H9 (cell line): ENCODE data around the gene RPS14. TPM values are rescaled to one million over a fixed set of nuclear protein-coding genes. Genes with fewer than 3 reads are reported as not detected.

Source experiments
- DNase-seq: peaks from one replicate; pipeline ENCODE4 v3.0.0-alpha.2; 2017
- H2AFZ ChIP-seq: one replicate; pipeline ENCODE4 v1.6.1; 2013; ENCODE audit warnings: mild to moderate bottlenecking, low read length, control low read depth, moderate library complexity
- H2AK5ac ChIP-seq: 2 replicates; pipeline ENCODE4 v1.6.1; 2013; ENCODE audit warnings: low read length, control low read depth, mixed read lengths; ENCODE audit not compliant: insufficient read length
- H2BK120ac ChIP-seq: one replicate; pipeline ENCODE4 v1.6.1; 2013; ENCODE audit warnings: low read depth, mild to moderate bottlenecking, low read length, control low read depth, inconsistent platforms; ENCODE audit not compliant: poor library complexity, severe bottlenecking
- H2BK12ac ChIP-seq: 2 replicates; pipeline ENCODE4 v1.6.1; 2013; ENCODE audit warnings: low read length, control low read depth, mixed read lengths, low read depth; ENCODE audit not compliant: insufficient read length
- H2BK15ac ChIP-seq: 2 replicates; pipeline ENCODE4 v1.6.1; 2013; ENCODE audit warnings: low read depth, low read length, control low read depth
- H2BK20ac ChIP-seq: one replicate; pipeline ENCODE4 v1.6.1; 2013; ENCODE audit warnings: low read depth, mild to moderate bottlenecking, low read length, control low read depth, inconsistent platforms; ENCODE audit not compliant: poor library complexity, severe bottlenecking
- H2BK5ac ChIP-seq: 2 replicates; pipeline ENCODE4 v1.6.1; 2013; ENCODE audit warnings: low read length, control low read depth, mixed read lengths; ENCODE audit not compliant: insufficient read length
- H3K14ac ChIP-seq: 2 replicates; pipeline ENCODE4 v1.6.1; 2013; ENCODE audit warnings: low read length, control low read depth; ENCODE audit not compliant: insufficient read depth
- H3K18ac ChIP-seq: 2 replicates; pipeline ENCODE4 v1.6.1; 2013; ENCODE audit warnings: low read depth, mild to moderate bottlenecking, mixed read lengths, low read length, control low read depth; ENCODE audit not compliant: insufficient read length
- H3K23ac ChIP-seq: 2 replicates; pipeline ENCODE4 v1.6.1; 2013; ENCODE audit warnings: low read length, control low read depth, mixed read lengths, low read depth; ENCODE audit not compliant: insufficient read length
- H3K23me2 ChIP-seq: 2 replicates; pipeline ENCODE4 v1.6.1; 2013; ENCODE audit warnings: low read depth, mild to moderate bottlenecking, mixed read lengths, low read length, control low read depth; ENCODE audit not compliant: insufficient read length, poor library complexity, severe bottlenecking
- H3K27ac ChIP-seq: 2 replicates; pipeline ENCODE4 v1.5.1; 2013; ENCODE audit warnings: low read length, control low read depth, mixed read lengths, low read depth; ENCODE audit not compliant: insufficient read length
- H3K27me3 ChIP-seq: 2 replicates; pipeline ENCODE4 v1.6.1; 2013; ENCODE audit warnings: low read length, control low read depth, inconsistent platforms; ENCODE audit not compliant: insufficient read depth
- H3K4ac ChIP-seq: 2 replicates; pipeline ENCODE4 v1.6.1; 2013; ENCODE audit warnings: low read depth, mild to moderate bottlenecking, control low read depth, inconsistent platforms, low read length, moderate library complexity
- H3K4me1 ChIP-seq: 2 replicates; pipeline ENCODE4 v1.6.1; 2013; ENCODE audit warnings: low read length, control low read depth, inconsistent platforms; ENCODE audit not compliant: insufficient read depth
- H3K4me2 ChIP-seq: 2 replicates; pipeline ENCODE4 v1.6.1; 2013; ENCODE audit warnings: low read length, control low read depth, mixed read lengths; ENCODE audit not compliant: insufficient read length, insufficient read depth
- H3K56ac ChIP-seq: 2 replicates; pipeline ENCODE4 v1.6.1; 2013; ENCODE audit warnings: low read depth, mild to moderate bottlenecking, mixed read lengths, low read length, control low read depth; ENCODE audit not compliant: insufficient read length
- H3K79me1 ChIP-seq: 2 replicates; pipeline ENCODE4 v1.6.1; 2013; ENCODE audit warnings: low read depth, mild to moderate bottlenecking, moderate library complexity, low read length, control low read depth, inconsistent platforms; ENCODE audit not compliant: insufficient read depth, poor library complexity, severe bottlenecking
- H3K79me2 ChIP-seq: 2 replicates; pipeline ENCODE4 v1.6.1; 2013; ENCODE audit warnings: low read length, control low read depth, inconsistent platforms; ENCODE audit not compliant: insufficient read depth
- H3K9ac ChIP-seq: 2 replicates; pipeline ENCODE4 v1.6.1; 2013; ENCODE audit warnings: low read length, control low read depth, mixed read lengths; ENCODE audit not compliant: insufficient read length; ENCODE audit errors: extremely low read depth
- H3K9me3 ChIP-seq: one replicate; pipeline ENCODE4 v1.6.1; 2013; ENCODE audit warnings: low read depth, low read length, inconsistent platforms; ENCODE audit not compliant: control insufficient read depth
- H3T11ph ChIP-seq: one replicate; pipeline ENCODE4 v1.6.1; 2013; ENCODE audit warnings: mild to moderate bottlenecking, low read length, control low read depth, inconsistent platforms
- H4K20me1 ChIP-seq: one replicate; pipeline ENCODE4 v1.6.1; 2013; ENCODE audit not compliant: control insufficient read depth, insufficient read length, insufficient read depth
- H4K5ac ChIP-seq: 2 replicates; pipeline ENCODE4 v1.6.1; 2013; ENCODE audit warnings: low read depth, mild to moderate bottlenecking, mixed read lengths, low read length, control low read depth; ENCODE audit not compliant: insufficient read length
- H4K8ac ChIP-seq: replicated peaks from 2 replicates; pipeline ENCODE4 v1.6.1; 2013; ENCODE audit warnings: low read length, control low read depth, mixed read lengths, low read depth; ENCODE audit not compliant: insufficient read length
- H4K91ac ChIP-seq: 2 replicates; pipeline ENCODE4 v1.6.1; 2013; ENCODE audit warnings: low read depth, mild to moderate bottlenecking, moderate library complexity, mixed read lengths, low read length, control low read depth; ENCODE audit not compliant: insufficient read length
- H3K27ac Mint-ChIP-seq, 3 experiments: 2 replicates in 2 of 3; 3 replicates in 1 of 3; pipeline ENCODE4 v1.8.0; 2020 to 2021; ENCODE audit warnings: mixed read lengths in 3 of 3, mild to moderate bottlenecking in 1 of 3, moderate library complexity in 1 of 3
- H3K27me3 Mint-ChIP-seq: 2 replicates; pipeline ENCODE4 v1.8.0; 2021; ENCODE audit warnings: low read depth, mild to moderate bottlenecking, moderate library complexity, mixed read lengths
- H3K36me3 Mint-ChIP-seq, 3 experiments: 2 replicates in 2 of 3; 3 replicates in 1 of 3; pipeline ENCODE4 v1.8.0; 2020 to 2021; ENCODE audit warnings: low read depth in 3 of 3, mixed read lengths in 3 of 3; ENCODE audit not compliant: insufficient read depth in 1 of 3
- H3K4me1 Mint-ChIP-seq, 2 experiments: 2 replicates each; pipeline ENCODE4 v1.8.0; 2020; ENCODE audit warnings: mixed read lengths in 2 of 2
- H3K4me3 Mint-ChIP-seq, 2 experiments: 2 replicates in 1 of 2; 3 replicates in 1 of 2; pipeline ENCODE4 v1.8.0; 2020 to 2021; ENCODE audit warnings: mild to moderate bottlenecking in 2 of 2, mixed read lengths in 2 of 2, moderate library complexity in 1 of 2
- H3K9me3 Mint-ChIP-seq, 2 experiments: 2 replicates in 1 of 2; 3 replicates in 1 of 2; pipeline ENCODE4 v1.8.0; 2020; ENCODE audit warnings: mild to moderate bottlenecking in 2 of 2, mixed read lengths in 2 of 2, moderate library complexity in 1 of 2
- WGBS: extraction: QIAGEN DNeasy Blood & Tissue Kit; methylation state at CpG from one replicate; pipeline ENCODE4 v1.1.7; 2013; ENCODE audit warnings: missing lambda C conversion rate, low lambda C conversion rate, mixed read lengths; ENCODE audit not compliant: insufficient read length; ENCODE audit errors: extremely low coverage; 5-methylcytosine and 5-hydroxymethylcytosine counted together
- total RNA-seq: library from RNA; stranded (reverse); gene quantifications from 2 replicates; pipeline ENCODE4 v1.2.1, GENCODE V29; 2021
- TF ChIP-seq, protein P1 (sequence below): fragments of 200-600 bp; sonication (generic); conservative IDR thresholded peaks from 3 replicates; pipeline ENCODE4 v1.8.0; 2021; ENCODE audit warnings: antibody characterized with exemption, mild to moderate bottlenecking

The RPS14 gene
- total RNA-seq, 1 experiment from 2014 or later = 2,533 TPM

DNA sequence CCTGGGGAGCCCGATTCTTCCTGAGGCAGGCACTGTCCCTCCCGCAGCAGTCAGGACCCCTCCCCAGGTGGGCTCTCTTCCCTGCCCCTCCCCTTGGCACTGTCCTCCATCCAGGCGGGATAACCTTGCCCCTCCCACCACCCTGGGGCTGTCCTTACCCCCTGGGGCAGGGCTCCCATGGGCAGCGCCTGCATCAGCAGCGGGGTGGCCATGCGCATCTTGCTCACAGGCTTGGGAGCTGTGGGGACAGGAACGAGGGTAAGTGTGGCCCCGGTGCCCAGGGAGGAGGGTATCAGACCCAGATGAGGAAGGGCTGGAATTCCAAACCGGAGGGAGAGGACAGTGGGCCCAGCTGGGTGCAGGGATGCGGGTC lies 42.8 kb downstream of the RPS14 start:
- no peak overlapping the region for H4K5ac ChIP-seq
- no peak overlapping the region for H2BK5ac ChIP-seq
- no peak for DNase-seq
- no peak overlapping the region for H3K27ac Mint-ChIP-seq
- no peak overlapping the region for H3K27ac ChIP-seq
- WGBS = no CpG with 5 or more reads among the region's 10 CpGs
- no peak overlapping the region for H2BK12ac ChIP-seq
- H3T11ph ChIP-seq = no peak overlapping the region
- H4K91ac ChIP-seq = no peak overlapping the region
- peaks cover 5 to 11% (median 5%) of the 10 kb centered on the region in 3 experiments; a peak in 5 of 7 replicates for H3K36me3 Mint-ChIP-seq
- no peaks in the 10 kb centered on the region for H3K79me1 ChIP-seq
- H4K8ac ChIP-seq = no peak overlapping the region
- H3K9me3 ChIP-seq = no peaks in the 10 kb centered on the region
- no peak overlapping the region for H2AFZ ChIP-seq
- H3K14ac ChIP-seq = no peak overlapping the region
- no peak overlapping the region for H3K9ac ChIP-seq
- H2BK20ac ChIP-seq = no peak overlapping the region
- TF ChIP-seq, protein P1, sequence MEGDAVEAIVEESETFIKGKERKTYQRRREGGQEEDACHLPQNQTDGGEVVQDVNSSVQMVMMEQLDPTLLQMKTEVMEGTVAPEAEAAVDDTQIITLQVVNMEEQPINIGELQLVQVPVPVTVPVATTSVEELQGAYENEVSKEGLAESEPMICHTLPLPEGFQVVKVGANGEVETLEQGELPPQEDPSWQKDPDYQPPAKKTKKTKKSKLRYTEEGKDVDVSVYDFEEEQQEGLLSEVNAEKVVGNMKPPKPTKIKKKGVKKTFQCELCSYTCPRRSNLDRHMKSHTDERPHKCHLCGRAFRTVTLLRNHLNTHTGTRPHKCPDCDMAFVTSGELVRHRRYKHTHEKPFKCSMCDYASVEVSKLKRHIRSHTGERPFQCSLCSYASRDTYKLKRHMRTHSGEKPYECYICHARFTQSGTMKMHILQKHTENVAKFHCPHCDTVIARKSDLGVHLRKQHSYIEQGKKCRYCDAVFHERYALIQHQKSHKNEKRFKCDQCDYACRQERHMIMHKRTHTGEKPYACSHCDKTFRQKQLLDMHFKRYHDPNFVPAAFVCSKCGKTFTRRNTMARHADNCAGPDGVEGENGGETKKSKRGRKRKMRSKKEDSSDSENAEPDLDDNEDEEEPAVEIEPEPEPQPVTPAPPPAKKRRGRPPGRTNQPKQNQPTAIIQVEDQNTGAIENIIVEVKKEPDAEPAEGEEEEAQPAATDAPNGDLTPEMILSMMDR = no peak
- no peak overlapping the region for H3K23ac ChIP-seq
- H3K23me2 ChIP-seq = no peaks in the 10 kb centered on the region
- no peak overlapping the region for H2AK5ac ChIP-seq
- H3K79me2 ChIP-seq = no peaks in the 10 kb centered on the region
- no peaks in the 10 kb centered on the region; a peak in 2 of 5 replicates for H3K9me3 Mint-ChIP-seq
- no peak overlapping the region for H3K4me3 Mint-ChIP-seq
- H3K56ac ChIP-seq = no peak overlapping the region
- no peak overlapping the region for H3K4ac ChIP-seq
- no peak overlapping the region for H2BK120ac ChIP-seq
- H2BK15ac ChIP-seq = no peak overlapping the region
- H3K4me1 ChIP-seq = peaks cover 3% of the 10 kb centered on the region; the same call in 1 of the 2 replicates
- peaks cover 26 to 32% of the 10 kb centered on the region in 2 experiments for H3K4me1 Mint-ChIP-seq
- H3K4me2 ChIP-seq = no peak overlapping the region
- no peaks in the 10 kb centered on the region for H3K27me3 Mint-ChIP-seq
- H3K27me3 ChIP-seq = no peaks in the 10 kb centered on the region
- H4K20me1 ChIP-seq = no peaks in the 10 kb centered on the region
- H3K18ac ChIP-seq = no peak overlapping the region
